ENCODE measurements around the gene WDCP.

WDCP gene

GRCh38 chr2:24058564-24059271, 11.5 kb upstream of the WDCP start:
- no peak overlapping the region for H3K4me3 ChIP-seq (ENCODE audit: insufficient read depth, low read depth, low read length)
- H3K4me1 ChIP-seq (ENCODE audit: control insufficient read depth, insufficient read depth, low read length): no peaks in the 10 kb centered on the region
- no peak overlapping the region for H3K27ac ChIP-seq (ENCODE audit: insufficient read depth, low read depth, low read length, poor library complexity, severe bottlenecking)
- no peaks in the 10 kb centered on the region for H3K9me3 ChIP-seq (ENCODE audit: control insufficient read depth, low read length)
- no peaks in the 10 kb centered on the region for H3K36me3 ChIP-seq (ENCODE audit: control insufficient read depth, insufficient read depth, low read length)
- no peaks in the 10 kb centered on the region for H3K27me3 ChIP-seq (ENCODE audit: control insufficient read depth, insufficient read depth, low read length, poor library complexity, severe bottlenecking)
- WGBS, 2 experiments: 92 to 95% methylated on average over 4 of the region's 4 CpGs

GRCh38 chr2:24055750-24056149, 8.6 kb upstream of the WDCP start:
- Histone ChIP-seq H3K4me3 (ENCODE audit: insufficient read depth, low read depth, low read length) (no peak overlapping the region), H3K36me3 (ENCODE audit: control insufficient read depth, insufficient read depth, low read length) (no peaks in the 10 kb centered on the region), H3K27ac (ENCODE audit: insufficient read depth, low read depth, low read length, poor library complexity, severe bottlenecking) (no peak overlapping the region), H3K27me3 (ENCODE audit: control insufficient read depth, insufficient read depth, low read length, poor library complexity, severe bottlenecking) (no peaks in the 10 kb centered on the region), H3K4me1 (ENCODE audit: control insufficient read depth, insufficient read depth, low read length) (no peaks in the 10 kb centered on the region), H3K9me3 (ENCODE audit: control insufficient read depth, low read length) (no peaks in the 10 kb centered on the region)
- WGBS, 2 experiments: 89 to 93% methylated on average over 6 of the region's 6 CpGs

GRCh38 chr2:24054366-24055010, 7.3 kb upstream of the WDCP start:
- no peaks in the 10 kb centered on the region for H3K36me3 ChIP-seq (ENCODE audit: control insufficient read depth, insufficient read depth, low read length)
- WGBS, 2 experiments: 92 to 93% methylated on average over 7 of the region's 8 CpGs
- no peaks in the 10 kb centered on the region for H3K27me3 ChIP-seq (ENCODE audit: control insufficient read depth, insufficient read depth, low read length, poor library complexity, severe bottlenecking)
- no peak overlapping the region for H3K4me3 ChIP-seq (ENCODE audit: insufficient read depth, low read depth, low read length)
- no peaks in the 10 kb centered on the region for H3K9me3 ChIP-seq (ENCODE audit: control insufficient read depth, low read length)
- H3K4me1 ChIP-seq (ENCODE audit: control insufficient read depth, insufficient read depth, low read length): no peaks in the 10 kb centered on the region
- no peak overlapping the region for H3K27ac ChIP-seq (ENCODE audit: insufficient read depth, low read depth, low read length, poor library complexity, severe bottlenecking)

DNA sequence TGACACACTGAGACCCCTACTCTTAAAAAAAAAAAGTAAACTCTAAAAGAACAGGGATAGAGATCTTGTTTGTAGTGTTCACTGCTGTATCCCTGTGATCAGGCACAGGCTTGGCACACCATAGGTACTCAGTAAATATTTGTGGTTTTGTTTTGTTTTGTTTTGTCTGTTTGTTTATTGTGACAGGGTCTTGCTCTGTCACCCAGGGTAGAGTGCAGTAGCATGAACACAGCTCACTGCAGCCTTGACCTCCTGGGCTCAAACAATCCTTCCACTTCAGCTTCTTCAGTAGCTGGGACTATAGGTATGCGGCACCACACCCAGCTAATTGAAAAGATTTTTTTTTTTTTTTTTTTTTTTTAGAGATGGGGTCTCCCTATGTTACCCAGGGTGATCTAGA, 5.8 kb upstream of the WDCP start:
- no peaks in the 10 kb centered on the region for H3K9me3 ChIP-seq (ENCODE audit: control insufficient read depth, low read length)
- H3K27me3 ChIP-seq (ENCODE audit: control insufficient read depth, insufficient read depth, low read length, poor library complexity, severe bottlenecking): no peaks in the 10 kb centered on the region
- H3K36me3 ChIP-seq (ENCODE audit: control insufficient read depth, insufficient read depth, low read length): no peaks in the 10 kb centered on the region
- H3K4me1 ChIP-seq (ENCODE audit: control insufficient read depth, insufficient read depth, low read length): no peaks in the 10 kb centered on the region
- no peak overlapping the region for H3K27ac ChIP-seq (ENCODE audit: insufficient read depth, low read depth, low read length, poor library complexity, severe bottlenecking)
- 100% methylated on average over 1 of the region's 1 CpG; no CpG with 5 or more reads in 1 of the 2 experiments for WGBS, 2 experiments
- no peak overlapping the region for H3K4me3 ChIP-seq (ENCODE audit: insufficient read depth, low read depth, low read length)

DNA sequence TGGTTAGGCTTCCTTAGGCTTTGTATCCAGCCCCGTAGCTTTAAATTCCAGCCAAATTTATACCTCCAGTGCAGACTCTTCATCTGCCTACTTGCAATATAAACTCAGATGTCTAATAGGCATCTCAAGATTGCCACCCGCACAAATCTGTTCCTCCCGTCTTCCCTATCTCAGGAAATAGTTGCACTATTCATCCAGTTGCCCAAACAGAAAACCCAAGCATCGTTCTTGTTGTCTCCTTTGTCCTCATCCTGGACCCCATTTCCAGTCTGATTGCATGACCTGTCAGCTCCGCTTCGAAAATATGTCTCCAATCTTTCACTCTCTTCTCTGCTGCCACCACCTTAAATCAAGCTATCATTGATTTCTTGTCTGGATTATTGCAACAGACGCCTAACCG, 4.6 kb upstream of the WDCP start:
- Histone ChIP-seq H3K36me3 (ENCODE audit: control insufficient read depth, insufficient read depth, low read length) (no peaks in the 10 kb centered on the region), H3K9me3 (ENCODE audit: control insufficient read depth, low read length) (no peaks in the 10 kb centered on the region), H3K4me3 (ENCODE audit: insufficient read depth, low read depth, low read length) (no peak overlapping the region), H3K27ac (ENCODE audit: insufficient read depth, low read depth, low read length, poor library complexity, severe bottlenecking) (no peak overlapping the region), H3K27me3 (ENCODE audit: control insufficient read depth, insufficient read depth, low read length, poor library complexity, severe bottlenecking) (no peaks in the 10 kb centered on the region), H3K4me1 (ENCODE audit: control insufficient read depth, insufficient read depth, low read length) (no peaks in the 10 kb centered on the region)
- WGBS, 2 experiments: 94% methylated on average over 8 of the region's 8 CpGs

DNA sequence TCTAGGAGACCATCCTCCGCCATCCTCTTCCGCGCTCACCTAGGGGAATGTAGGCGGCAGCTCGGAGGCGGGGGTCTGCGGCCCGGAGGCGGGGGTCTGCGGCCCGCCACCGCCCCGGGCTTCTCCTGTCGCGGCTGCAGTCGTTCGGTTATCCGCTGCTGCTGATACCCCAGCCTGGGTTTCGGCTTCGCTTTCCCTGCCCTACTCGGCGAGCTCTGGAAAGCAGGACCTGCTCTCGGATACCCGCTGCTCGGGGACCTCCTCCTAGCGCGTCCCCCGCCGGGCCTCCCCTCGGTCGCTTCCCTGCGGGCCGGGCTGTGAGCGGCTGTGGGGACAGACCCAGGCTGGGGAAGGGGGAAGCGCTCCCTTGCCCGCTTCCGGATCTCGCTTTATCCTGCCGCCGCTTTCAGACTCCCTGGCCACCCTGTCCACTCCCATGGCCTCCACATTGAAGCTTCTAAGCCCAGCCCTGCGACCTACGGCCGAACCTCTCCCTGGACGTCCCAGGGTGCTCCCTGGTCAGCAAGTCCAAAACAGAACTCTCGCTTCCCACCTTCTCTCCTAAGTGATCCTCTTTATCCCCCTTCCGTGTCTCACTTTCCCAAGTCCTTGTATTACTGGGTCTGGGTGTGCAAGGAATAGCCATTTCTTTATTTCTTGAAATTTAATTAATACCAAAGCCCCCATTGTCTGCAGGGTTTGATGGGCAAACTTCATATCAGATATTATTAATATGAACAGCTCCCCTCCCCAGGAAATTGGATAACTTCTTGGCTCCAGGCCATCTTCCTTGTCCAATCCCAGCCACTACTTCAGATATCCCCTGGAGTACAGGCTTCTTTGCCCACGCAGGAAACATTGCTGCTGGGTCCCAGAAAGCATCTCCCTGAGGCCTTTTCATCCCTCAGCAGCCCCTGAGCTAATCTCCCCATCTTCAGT, 3.1 kb upstream of the WDCP start:
- Histone ChIP-seq H3K27ac (ENCODE audit: insufficient read depth, low read depth, low read length, poor library complexity, severe bottlenecking) (peak overlapping the region; percentile 16), H3K4me1 (ENCODE audit: control insufficient read depth, insufficient read depth, low read length) (no peaks in the 10 kb centered on the region), H3K4me3 (ENCODE audit: insufficient read depth, low read depth, low read length) (peak overlapping the region; percentile 78), H3K36me3 (ENCODE audit: control insufficient read depth, insufficient read depth, low read length) (no peaks in the 10 kb centered on the region), H3K9me3 (ENCODE audit: control insufficient read depth, low read length) (no peaks in the 10 kb centered on the region), H3K27me3 (ENCODE audit: control insufficient read depth, insufficient read depth, low read length, poor library complexity, severe bottlenecking) (no peaks in the 10 kb centered on the region)
- 2 to 4% methylated on average over 47 of the region's 47 CpGs for WGBS, 2 experiments

GRCh38 chr2:24049485-24050021, 2.4 kb upstream of the WDCP start, which contains the start of gene FKBP1B:
FKBP1B (plus strand) TSS chr2:24049741; CDS start chr2:24049850, 109 bp downstream.
- no peaks in the 10 kb centered on the region for H3K36me3 ChIP-seq (ENCODE audit: control insufficient read depth, insufficient read depth, low read length)
- H3K9me3 ChIP-seq (ENCODE audit: control insufficient read depth, low read length): no peaks in the 10 kb centered on the region
- peak within 1 kb of the TSS; percentile 16 for H3K27ac ChIP-seq (ENCODE audit: insufficient read depth, low read depth, low read length, poor library complexity, severe bottlenecking)
- H3K27me3 ChIP-seq (ENCODE audit: control insufficient read depth, insufficient read depth, low read length, poor library complexity, severe bottlenecking): no peaks in the 10 kb centered on the region
- WGBS, 2 experiments: 0% methylated on average over 52 of the region's 52 CpGs
- no peaks in the 10 kb centered on the region for H3K4me1 ChIP-seq (ENCODE audit: control insufficient read depth, insufficient read depth, low read length)
- H3K4me3 ChIP-seq (ENCODE audit: insufficient read depth, low read depth, low read length): peak within 1 kb of the TSS; percentile 78

DNA sequence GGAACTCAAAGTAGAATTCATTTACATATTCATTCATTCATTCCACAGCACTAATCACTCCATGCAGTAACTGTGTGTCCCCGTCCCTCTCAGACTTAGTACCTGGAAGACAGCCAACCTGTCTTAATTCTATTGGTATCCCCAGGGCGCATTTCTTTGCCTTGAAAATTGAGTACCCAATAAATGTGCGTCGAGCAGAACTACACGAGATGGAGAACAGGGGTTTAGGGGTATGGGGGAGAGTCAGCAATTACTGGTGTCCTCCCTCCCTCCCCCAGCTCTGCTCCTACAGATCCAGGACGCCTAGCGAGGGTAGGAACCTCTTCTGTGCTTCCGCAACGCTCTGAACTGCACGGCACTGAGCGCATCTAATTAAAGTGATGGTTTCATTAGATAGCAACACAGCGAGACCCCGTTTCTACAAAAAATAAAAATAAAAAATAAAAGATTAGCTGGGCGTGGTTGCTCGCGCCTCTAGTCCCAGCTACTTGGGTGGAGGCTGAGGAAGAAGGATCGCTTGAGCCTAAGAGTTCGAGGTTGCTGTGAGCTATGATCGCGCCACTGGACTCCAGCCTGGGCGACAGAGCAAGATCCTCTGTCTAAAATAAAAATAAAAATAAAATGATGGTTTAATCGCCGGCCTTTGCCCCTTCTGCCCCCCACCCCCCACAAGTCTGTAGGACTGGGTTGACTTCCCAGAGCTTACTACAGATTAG, 1.7 kb upstream of the WDCP start:
- Histone ChIP-seq H3K4me1 (ENCODE audit: control insufficient read depth, insufficient read depth, low read length) (no peaks in the 10 kb centered on the region), H3K9me3 (ENCODE audit: control insufficient read depth, low read length) (no peaks in the 10 kb centered on the region), H3K4me3 (ENCODE audit: insufficient read depth, low read depth, low read length) (peak overlapping the region; percentile 78), H3K36me3 (ENCODE audit: control insufficient read depth, insufficient read depth, low read length) (no peaks in the 10 kb centered on the region), H3K27ac (ENCODE audit: insufficient read depth, low read depth, low read length, poor library complexity, severe bottlenecking) (no peak overlapping the region), H3K27me3 (ENCODE audit: control insufficient read depth, insufficient read depth, low read length, poor library complexity, severe bottlenecking) (no peaks in the 10 kb centered on the region)
- 81 to 85% methylated on average over 22 to 23 of the region's 23 CpGs for WGBS, 2 experiments

DNA sequence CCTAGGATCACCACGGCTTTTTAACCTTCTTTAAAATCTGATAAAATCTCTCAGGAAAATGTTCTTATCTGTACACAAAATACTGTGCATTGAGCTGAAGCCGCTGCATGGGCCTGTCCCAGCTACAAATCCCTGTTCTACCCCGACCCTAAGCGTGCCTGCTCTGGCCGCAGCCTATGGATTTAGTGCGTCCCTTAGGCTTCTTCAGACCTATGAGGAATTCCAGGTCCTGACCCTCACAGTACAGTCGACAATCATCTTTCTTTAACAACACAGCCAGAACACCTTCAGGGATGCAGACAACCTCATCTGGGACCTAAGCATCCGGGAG, 477 bp upstream of the WDCP start:
- WGBS, 2 experiments: 64 to 66% methylated on average over 8 of the region's 8 CpGs
- Histone ChIP-seq H3K36me3 (ENCODE audit: control insufficient read depth, insufficient read depth, low read length) (no peaks in the 10 kb centered on the region), H3K27ac (ENCODE audit: insufficient read depth, low read depth, low read length, poor library complexity, severe bottlenecking) (no peak overlapping the region), H3K9me3 (ENCODE audit: control insufficient read depth, low read length) (no peaks in the 10 kb centered on the region), H3K27me3 (ENCODE audit: control insufficient read depth, insufficient read depth, low read length, poor library complexity, severe bottlenecking) (no peaks in the 10 kb centered on the region), H3K4me3 (ENCODE audit: insufficient read depth, low read depth, low read length) (peak overlapping the region; percentile 14), H3K4me1 (ENCODE audit: control insufficient read depth, insufficient read depth, low read length) (no peaks in the 10 kb centered on the region)
